Fibroblast of villous mesenchyme (primary cell): ENCODE data around the gene RUVBL2. TPM values are rescaled to one million over a fixed set of nuclear protein-coding genes. Genes with fewer than 3 reads are reported as not detected.

Experiments
- DNase-seq: peaks from one replicate; pipeline ENCODE4 v3.0.0-alpha.2; 2010; ENCODE audit warnings: low read depth
- H3K4me3 ChIP-seq: 2 replicates; pipeline ENCODE4 v1.5.1; 2011; ENCODE audit warnings: low read depth, mild to moderate bottlenecking, low read length
- total RNA-seq: library from RNA; depleted of rRNA; stranded (reverse); fragments of >200 nt; gene quantifications from 2 replicates; pipeline ENCODE4 v1.2.3, GENCODE V29; 2012
- TF ChIP-seq, protein P1 (sequence below): IDR thresholded peaks from 2 replicates; pipeline ENCODE4 v1.5.1; 2012; ENCODE audit warnings: low read depth, mild to moderate bottlenecking, low read length; ENCODE audit not compliant: insufficient read depth

Gene RUVBL2
- total RNA-seq, 1 donor = 176 TPM

DNA sequence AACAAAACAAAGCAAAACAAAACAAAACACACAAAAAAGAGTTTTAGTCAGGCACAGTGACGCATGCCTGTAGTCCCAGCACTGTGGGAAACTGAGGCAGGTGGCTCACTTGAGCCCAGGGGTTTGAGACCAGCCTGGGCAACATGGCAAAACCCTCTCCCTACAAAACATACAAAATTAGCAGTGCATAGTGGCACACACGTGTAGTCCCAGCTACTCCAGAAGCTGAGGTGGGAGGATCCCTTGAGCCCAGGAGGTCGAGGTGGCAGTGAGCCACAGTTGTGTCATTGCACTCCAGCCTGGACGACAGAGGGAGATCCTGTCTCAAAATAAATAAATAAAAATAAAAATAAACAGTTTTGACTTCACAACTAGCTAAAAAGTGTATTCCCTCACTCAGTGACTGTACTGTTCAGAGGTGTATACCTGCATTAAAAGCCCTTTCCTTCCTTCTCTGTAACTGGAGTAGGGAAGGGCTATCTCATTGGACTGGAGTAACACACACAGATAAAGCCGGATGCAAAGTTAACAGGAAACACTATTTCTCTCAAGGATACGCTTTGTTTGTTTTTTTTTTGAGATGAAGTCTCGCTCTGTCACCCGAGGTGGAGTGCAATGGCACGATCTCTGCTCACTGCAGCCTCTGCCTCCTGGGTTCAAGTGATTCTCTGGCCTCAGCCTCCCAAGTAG, 42.7 kb upstream of the RUVBL2 start:
- DNase-seq = no peak
- TF ChIP-seq, protein P1, sequence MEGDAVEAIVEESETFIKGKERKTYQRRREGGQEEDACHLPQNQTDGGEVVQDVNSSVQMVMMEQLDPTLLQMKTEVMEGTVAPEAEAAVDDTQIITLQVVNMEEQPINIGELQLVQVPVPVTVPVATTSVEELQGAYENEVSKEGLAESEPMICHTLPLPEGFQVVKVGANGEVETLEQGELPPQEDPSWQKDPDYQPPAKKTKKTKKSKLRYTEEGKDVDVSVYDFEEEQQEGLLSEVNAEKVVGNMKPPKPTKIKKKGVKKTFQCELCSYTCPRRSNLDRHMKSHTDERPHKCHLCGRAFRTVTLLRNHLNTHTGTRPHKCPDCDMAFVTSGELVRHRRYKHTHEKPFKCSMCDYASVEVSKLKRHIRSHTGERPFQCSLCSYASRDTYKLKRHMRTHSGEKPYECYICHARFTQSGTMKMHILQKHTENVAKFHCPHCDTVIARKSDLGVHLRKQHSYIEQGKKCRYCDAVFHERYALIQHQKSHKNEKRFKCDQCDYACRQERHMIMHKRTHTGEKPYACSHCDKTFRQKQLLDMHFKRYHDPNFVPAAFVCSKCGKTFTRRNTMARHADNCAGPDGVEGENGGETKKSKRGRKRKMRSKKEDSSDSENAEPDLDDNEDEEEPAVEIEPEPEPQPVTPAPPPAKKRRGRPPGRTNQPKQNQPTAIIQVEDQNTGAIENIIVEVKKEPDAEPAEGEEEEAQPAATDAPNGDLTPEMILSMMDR = no peak
- H3K4me3 ChIP-seq = no peak overlapping the region

DNA sequence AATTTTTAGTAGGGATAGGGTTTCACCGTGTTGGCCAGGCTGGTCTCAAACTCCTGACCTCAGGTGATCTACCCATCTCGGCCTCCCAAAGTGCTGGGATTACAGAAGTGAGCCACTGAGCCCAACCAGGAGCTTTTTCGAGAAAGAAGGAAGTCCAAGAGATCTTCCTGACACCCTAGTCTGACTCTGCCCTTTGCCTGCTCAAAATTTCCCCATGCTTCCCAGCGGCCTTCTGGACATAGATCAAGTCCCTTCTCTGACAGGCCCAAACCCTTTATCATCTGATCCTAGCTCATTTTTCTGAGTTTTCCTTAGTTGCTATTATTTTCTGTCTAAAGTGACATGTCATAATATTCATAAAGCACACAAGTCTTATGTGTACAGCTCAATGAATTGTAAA, 40.5 kb upstream of the RUVBL2 start:
- DNase-seq = no peak
- H3K4me3 ChIP-seq = no peak overlapping the region
- TF ChIP-seq, protein P1 = no peak

DNA sequence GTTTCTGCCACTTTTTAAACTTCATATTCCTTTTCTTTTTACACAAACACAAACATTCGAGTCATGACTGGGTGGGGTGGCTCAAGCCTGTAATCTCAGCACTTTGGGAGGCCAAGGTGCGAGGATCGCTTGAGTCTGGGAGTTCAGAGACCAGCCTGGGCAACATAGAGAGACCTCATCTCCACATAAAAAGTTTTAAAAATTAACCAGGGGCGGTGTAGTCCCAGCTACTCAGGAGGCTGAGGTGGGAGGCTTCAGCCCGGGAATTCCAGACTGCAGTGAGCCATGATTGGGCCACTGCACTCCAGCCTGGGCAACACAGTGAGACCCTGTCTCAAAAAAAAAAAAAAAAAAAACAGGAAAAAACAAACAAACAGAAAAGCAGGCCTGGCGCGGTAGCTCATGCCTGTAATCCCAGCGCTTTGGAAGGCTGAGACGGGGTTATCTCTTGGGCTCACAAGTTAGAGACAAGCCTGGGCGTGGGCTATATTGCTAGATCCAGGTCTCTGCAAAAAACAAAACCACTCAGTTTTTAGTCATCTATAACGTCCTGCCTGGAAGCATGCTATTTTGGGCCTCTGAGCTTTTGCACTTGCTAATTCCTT, 39.6 kb upstream of the RUVBL2 start:
- TF ChIP-seq, protein P1 = no peak
- DNase-seq = no peak
- peak overlapping the region; percentile 51 for H3K4me3 ChIP-seq

DNA sequence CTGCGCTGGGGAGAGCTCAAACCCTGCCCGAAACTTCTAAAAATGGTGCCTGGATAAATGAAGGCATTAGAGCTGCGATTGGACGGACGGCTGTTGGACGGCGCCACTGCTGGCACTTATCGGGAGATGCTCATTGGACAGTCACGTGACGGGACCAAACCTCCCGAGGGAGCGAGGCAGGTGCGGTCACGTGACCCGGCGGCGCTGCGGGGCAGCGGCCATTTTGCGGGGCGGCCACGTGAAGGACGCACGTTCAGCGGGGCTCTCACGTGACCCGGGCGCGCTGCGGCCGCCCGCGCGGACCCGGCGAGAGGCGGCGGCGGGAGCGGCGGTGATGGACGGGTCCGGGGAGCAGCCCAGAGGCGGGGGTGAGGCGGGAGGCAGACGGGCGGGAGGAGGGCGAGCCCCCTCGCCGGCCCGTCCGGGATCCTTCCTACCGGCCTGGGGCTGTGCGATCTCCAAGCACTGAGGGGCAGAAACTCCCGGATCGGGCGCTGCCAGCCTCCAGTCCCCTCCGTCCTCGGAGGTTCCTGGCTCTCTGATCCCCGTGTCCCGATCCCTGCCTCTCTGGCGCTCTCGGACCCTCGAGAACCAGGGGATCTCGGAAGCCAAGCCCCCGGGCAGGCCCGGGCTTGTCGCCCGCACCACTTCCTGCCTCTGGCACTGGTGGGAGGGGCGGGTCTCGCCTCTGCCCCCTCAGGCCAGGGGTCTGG, 38.9 kb upstream of the RUVBL2 start, which contains the start of gene BAX:
TSS of gene BAX (plus strand) at position 281 of the 713 bp plus-strand sequence. CDS start at position 335, 54 bp downstream.
- TF ChIP-seq, protein P1 = no peak
- H3K4me3 ChIP-seq = peak within 1 kb of the TSS; percentile 87
- peak; percentile 96 for DNase-seq

DNA sequence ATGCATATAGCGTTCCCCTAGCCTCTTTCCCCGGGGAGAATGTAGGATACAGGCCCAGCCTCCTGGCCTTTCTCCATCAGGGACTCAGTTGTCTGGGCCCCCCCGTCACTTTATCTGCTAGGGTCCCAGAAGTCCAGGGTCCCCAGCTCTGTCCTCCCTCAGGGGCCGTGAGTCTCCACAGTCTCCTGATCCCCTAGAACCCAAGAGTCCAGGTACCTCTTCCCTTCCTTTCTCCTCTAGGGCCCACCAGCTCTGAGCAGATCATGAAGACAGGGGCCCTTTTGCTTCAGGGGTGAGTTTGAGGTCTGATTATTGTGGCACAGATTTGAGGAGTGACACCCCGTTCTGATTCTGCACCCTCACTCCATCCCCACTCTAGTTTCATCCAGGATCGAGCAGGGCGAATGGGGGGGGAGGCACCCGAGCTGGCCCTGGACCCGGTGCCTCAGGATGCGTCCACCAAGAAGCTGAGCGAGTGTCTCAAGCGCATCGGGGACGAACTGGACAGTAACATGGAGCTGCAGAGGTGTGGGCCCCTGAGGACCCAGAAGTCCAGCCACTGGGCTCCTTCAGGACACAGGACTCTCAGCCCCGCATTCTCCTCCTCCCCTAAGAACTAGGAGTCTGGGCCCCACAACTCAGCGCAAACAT, 38.3 kb upstream of the RUVBL2 start:
- peak overlapping the region; percentile 87 for H3K4me3 ChIP-seq
- no peak for DNase-seq

DNA sequence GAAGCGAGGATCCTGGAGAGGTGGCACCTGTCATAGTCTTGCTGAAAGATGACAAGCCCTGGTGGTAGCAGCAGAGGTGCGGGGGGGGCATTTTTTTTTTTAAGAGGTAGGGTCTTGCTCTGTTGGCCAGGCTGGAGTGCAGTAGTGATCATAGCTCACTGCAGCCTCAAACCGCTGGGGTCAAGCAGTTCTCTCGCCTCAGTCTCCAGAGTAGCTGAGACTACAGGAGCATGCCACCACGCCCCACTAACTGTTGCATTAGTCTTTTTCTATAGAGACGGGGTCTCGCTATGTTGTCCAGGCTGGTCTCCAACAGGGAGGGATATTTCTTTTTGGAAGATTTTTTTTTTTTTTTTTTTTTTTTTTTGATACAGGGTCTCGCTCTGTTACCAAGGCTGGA, 35.7 kb upstream of the RUVBL2 start:
- no peak overlapping the region for H3K4me3 ChIP-seq
- TF ChIP-seq, protein P1 = no peak
- DNase-seq = no peak

More for the DNA sequence above, 38.3 kb upstream of the RUVBL2 start:
- TF ChIP-seq, protein P1 = no peak
